ENCODE results near the gene FASTKD3. TPM values are rescaled to one million over a fixed set of nuclear protein-coding genes. Genes with fewer than 3 reads are reported as not detected.

Gene FASTKD3
- total RNA-seq, 1 donor from 2014 or later, result 4.7 TPM

GRCh38 chr5:7852542-7852941, 16.3 kb downstream of the FASTKD3 start:
- ATAC-seq (ENCODE audit: poor library complexity) (no peak), DNase-seq (no peak)
- intact Hi-C loops (cut with DNase I), result no loop called here

GRCh38 chr5:7851617-7852289, 17.1 kb downstream of the FASTKD3 start:
- DNase-seq, result no peak
- ATAC-seq (ENCODE audit: poor library complexity), result no peak
- intact Hi-C loops (cut with DNase I), result no loop called here

GRCh38 chr5:7851240-7851592, 17.6 kb downstream of the FASTKD3 start:
- DNase-seq (no peak), ATAC-seq (ENCODE audit: poor library complexity) (no peak)
- intact Hi-C loops (cut with DNase I), result no loop called here

- DNase-seq (peak; percentile 55), ATAC-seq (ENCODE audit: poor library complexity) (peak; percentile 77)
- intact Hi-C loops (cut with DNase I), result no loop called here
Observed at GRCh38 chr5:7850395-7851239, 18.2 kb downstream of the FASTKD3 start, which contains the start of gene CFAP90. Gene CFAP90 (minus strand): TSS chr5:7851133. CDS start chr5:7851021, 112 bp downstream.

- ATAC-seq (ENCODE audit: poor library complexity), result peak; percentile 61
- DNase-seq, result no peak
- intact Hi-C loops (cut with DNase I), result no loop called here
Observed at GRCh38 chr5:7849681-7850394, 19.0 kb downstream of the FASTKD3 start.

GRCh38 chr5:7848296-7848695, 20.5 kb downstream of the FASTKD3 start:
- intact Hi-C loops (cut with DNase I), result no loop called here
- no peak for ATAC-seq (ENCODE audit: poor library complexity)
- DNase-seq, result no peak

GRCh38 chr5:7846327-7846726, 22.5 kb downstream of the FASTKD3 start:
- intact Hi-C loops (cut with DNase I), result no loop called here
- DNase-seq, result no peak
- no peak for ATAC-seq (ENCODE audit: poor library complexity)

- ATAC-seq (ENCODE audit: poor library complexity) (no peak), DNase-seq (no peak)
- intact Hi-C loops (cut with DNase I), result no loop called here
Observed at GRCh38 chr5:7845557-7845956, 23.3 kb downstream of the FASTKD3 start.

- ATAC-seq (ENCODE audit: poor library complexity), result no peak
- intact Hi-C loops (cut with DNase I), result no loop called here
- no peak for DNase-seq
Observed at GRCh38 chr5:7844901-7845300, 23.9 kb downstream of the FASTKD3 start.

GRCh38 chr5:7842531-7842930, 26.3 kb downstream of the FASTKD3 start:
- intact Hi-C loops (cut with DNase I), result no loop called here
- DNase-seq (no peak), ATAC-seq (ENCODE audit: poor library complexity) (no peak)

- intact Hi-C loops (cut with DNase I), result no loop called here
- DNase-seq (no peak), ATAC-seq (ENCODE audit: poor library complexity) (no peak)
Observed at GRCh38 chr5:7837403-7837802, 31.4 kb downstream of the FASTKD3 start.

- ATAC-seq (ENCODE audit: poor library complexity) (no peak), DNase-seq (no peak)
- intact Hi-C loops (cut with DNase I), result no loop called here
Observed at GRCh38 chr5:7834982-7835381, 33.8 kb downstream of the FASTKD3 start.

- ATAC-seq (ENCODE audit: poor library complexity) (peak; percentile 96), DNase-seq (peak; percentile 75)
- intact Hi-C loops (cut with DNase I), result no loop called here
Observed at GRCh38 chr5:7828269-7828668, 40.6 kb downstream of the FASTKD3 start.

GRCh38 chr5:7827610-7828009, 41.2 kb downstream of the FASTKD3 start:
- intact Hi-C loops (cut with DNase I), result no loop called here
- no peak for ATAC-seq (ENCODE audit: poor library complexity)
- DNase-seq, result no peak

- intact Hi-C loops (cut with DNase I), result no loop called here
- DNase-seq (no peak), ATAC-seq (ENCODE audit: poor library complexity) (no peak)
Observed at GRCh38 chr5:7825630-7826029, 43.2 kb downstream of the FASTKD3 start.

GRCh38 chr5:7824995-7825394, 43.8 kb downstream of the FASTKD3 start:
- intact Hi-C loops (cut with DNase I), result no loop called here
- no peak for DNase-seq
- no peak for ATAC-seq (ENCODE audit: poor library complexity)

GRCh38 chr5:7823594-7823993, 45.2 kb downstream of the FASTKD3 start:
- ATAC-seq (ENCODE audit: poor library complexity) (no peak), DNase-seq (no peak)
- intact Hi-C loops (cut with DNase I), result no loop called here

- DNase-seq (no peak), ATAC-seq (ENCODE audit: poor library complexity) (no peak)
- intact Hi-C loops (cut with DNase I), result no loop called here
Observed at GRCh38 chr5:7822449-7822848, 46.4 kb downstream of the FASTKD3 start.

GRCh38 chr5:7816535-7816901, 52.3 kb downstream of the FASTKD3 start:
- intact Hi-C loops (cut with DNase I), result no loop called here
- no peak for DNase-seq
- no peak for ATAC-seq (ENCODE audit: poor library complexity)

All from Right ventricle myocardium superior (tissue), 1 donor.